HG02571 (cell line): ENCODE measurements around the gene GH1.
"Not testable (repeated sequence)": the region's sequence is repeated elsewhere in the genome, so short reads cannot be mapped to it uniquely, and the experiment has no call there.

Source experiments
- ATAC-seq: cut with Tn5 transposase; IDR thresholded peaks from one replicate; pipeline ENCODE4 v1.9.1; 2021; ENCODE audit warnings: mild to moderate bottlenecking, moderate library complexity; ENCODE audit not compliant: unreplicated experiment

GH1 gene

DNA sequence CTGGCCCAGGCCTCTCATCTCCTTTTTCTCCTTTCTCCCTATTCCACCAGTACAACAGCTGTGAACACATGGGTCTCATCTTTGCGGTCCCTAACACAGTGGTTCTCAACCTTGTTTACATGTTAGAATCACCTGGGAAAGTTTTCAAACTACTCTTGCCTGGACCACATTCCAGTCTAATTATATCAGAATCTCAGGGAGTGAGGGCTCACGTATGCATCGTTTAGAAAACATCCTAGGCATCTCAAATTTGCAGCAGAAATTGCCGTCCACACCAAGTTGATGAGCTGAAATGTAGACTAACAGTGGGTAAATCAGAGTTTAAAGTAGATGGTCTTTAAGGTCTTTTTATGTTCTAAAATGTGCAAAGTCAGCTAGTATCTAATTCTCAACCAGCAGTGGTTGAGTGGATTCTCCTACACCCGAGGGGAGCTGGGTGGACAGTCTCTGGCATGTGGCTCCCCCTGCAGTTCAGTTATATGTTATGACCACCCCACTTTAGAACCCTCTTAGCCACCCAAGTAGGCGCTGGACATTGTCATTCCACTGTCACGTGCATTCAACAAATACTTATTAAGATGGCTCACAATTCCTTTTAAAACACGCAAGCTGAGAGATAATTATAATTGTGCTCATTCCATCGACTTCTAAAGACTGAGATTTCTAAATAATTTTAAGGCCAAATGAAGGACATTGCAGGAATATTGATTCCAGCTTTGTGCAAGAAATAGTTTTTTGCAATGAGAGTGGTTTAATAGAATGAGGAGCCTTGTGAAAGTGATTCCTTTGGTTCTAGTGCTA lies 48.9 kb downstream of the GH1 start:
- not testable (repeated sequence) for ATAC-seq
